ENCODE data around the gene ZNF362.

Gene ZNF362

GRCh38 chr1:33337441-33337840 is 81.1 kb downstream of the ZNF362 start:
- TF ChIP-seq CTCF (conservative IDR thresholded peaks at IDR 0.05; ENCODE audit: low read depth, low read length), result no peak
- H3K4me3 ChIP-seq (ENCODE audit: low read depth, low read length), result no peak overlapping the region
- peak; percentile 24 for DNase-seq (ENCODE audit: low read depth)

- DNase-seq (ENCODE audit: low read depth), result peak; percentile 87
- H3K4me3 ChIP-seq (ENCODE audit: low read depth, low read length), result no peak overlapping the region
- no peak for TF ChIP-seq CTCF (conservative IDR thresholded peaks at IDR 0.05; ENCODE audit: low read depth, low read length)
These were observed 81.8 kb downstream of the ZNF362 start for GRCh38 chr1:33338048-33338439.

GRCh38 chr1:33338440-33339211 is 82.3 kb downstream of the ZNF362 start:
- H3K4me3 ChIP-seq (ENCODE audit: low read depth, low read length), result peak overlapping the region; percentile 11
- no peak for TF ChIP-seq CTCF (conservative IDR thresholded peaks at IDR 0.05; ENCODE audit: low read depth, low read length)
- peak; percentile 99 for DNase-seq (ENCODE audit: low read depth)

GRCh38 chr1:33339413-33339812 is 83.1 kb downstream of the ZNF362 start:
- peak; percentile 48 for DNase-seq (ENCODE audit: low read depth)
- peak overlapping the region; percentile 22 for H3K4me3 ChIP-seq (ENCODE audit: low read depth, low read length)
- peak; percentile 37 for TF ChIP-seq CTCF (conservative IDR thresholded peaks at IDR 0.05; ENCODE audit: low read depth, low read length)

DNA sequence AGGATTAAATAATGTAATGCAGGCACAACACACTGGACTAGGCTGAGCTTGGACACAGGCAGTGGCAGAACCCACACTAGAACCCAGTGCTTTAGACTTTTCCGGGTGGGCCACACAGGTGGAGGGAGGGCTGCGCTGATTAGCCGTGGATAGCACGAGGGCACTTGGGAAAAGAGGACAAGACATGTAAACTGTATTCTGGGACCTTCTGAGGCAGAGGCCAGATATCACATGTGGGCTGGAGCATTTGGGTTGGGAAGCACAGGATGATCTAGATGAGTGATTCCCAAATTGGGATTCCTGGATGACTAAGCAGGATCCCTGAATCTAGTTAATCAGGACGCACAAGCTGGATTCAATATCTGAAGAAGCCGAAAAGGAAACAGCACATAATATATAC is 84.9 kb downstream of the ZNF362 start:
- peak; percentile 19 for DNase-seq (ENCODE audit: low read depth)
- TF ChIP-seq CTCF (conservative IDR thresholded peaks at IDR 0.05; ENCODE audit: low read depth, low read length), result no peak
- no peak overlapping the region for H3K4me3 ChIP-seq (ENCODE audit: low read depth, low read length)

- DNase-seq (ENCODE audit: low read depth), result peak; percentile 99
- TF ChIP-seq CTCF (conservative IDR thresholded peaks at IDR 0.05; ENCODE audit: low read depth, low read length), result peak; percentile 23
- H3K4me3 ChIP-seq (ENCODE audit: low read depth, low read length), result peak overlapping the region; percentile 1
These were observed 85.9 kb downstream of the ZNF362 start for GRCh38 chr1:33342041-33342723.
